K562 (cell line): Measurements from ENCODE around the gene C4A. TPM values are rescaled to one million over a fixed set of nuclear protein-coding genes. Genes with fewer than 3 reads are reported as not detected.

Experiments used
- ATF3 ChIP-seq, 2 experiments: fragments of 450-650 bp in 1 of 2; sonication (generic) in 1 of 2; formaldehyde crosslinking in 1 of 2; IDR thresholded peaks in 1 of 2; conservative IDR thresholded peaks in 1 of 2; 2 replicates each; pipeline versions ENCODE4 v1.6.1 to v1.8.1; 2016 to 2023; ENCODE audit warnings: mild to moderate bottlenecking in 2 of 2, moderate library complexity in 2 of 2, inconsistent platforms in 1 of 2, missing genetic modification reagents in 1 of 2
- CBFA2T3 ChIP-seq: fragments of 450-650 bp; IDR thresholded peaks from 2 replicates; pipeline ENCODE4 v1.6.1; 2017
- FOXK2 ChIP-seq, 2 experiments: fragments of 450-650 bp; IDR thresholded peaks in 1 of 2; conservative IDR thresholded peaks in 1 of 2; 2 replicates each; pipeline ENCODE4 v1.6.1; 2016; ENCODE audit warnings: low read depth in 2 of 2, mild to moderate bottlenecking in 1 of 2
- GABPA ChIP-seq: fragments of 200-800 bp; sonication (Bioruptor generic); conservative IDR thresholded peaks from 2 replicates; pipeline ENCODE4 v1.6.1; 2016; ENCODE audit warnings: low read depth, missing genetic modification characterization, missing compliant biosample characterization
- GABPB2 ChIP-seq: fragments of 250-450 bp; sonication (Bioruptor Pico); conservative IDR thresholded peaks from 2 replicates; pipeline ENCODE4 v1.5.1; 2021; ENCODE audit warnings: mild to moderate bottlenecking
- RBM39 ChIP-seq: fragments of 200-400 bp; formaldehyde crosslinking; optimal IDR thresholded peaks from 2 replicates; pipeline ENCODE3; 2018; ENCODE audit warnings: low read depth, low read length
- TBL1XR1 ChIP-seq, 2 experiments: IDR thresholded peaks; 2 replicates each; pipeline ENCODE4 v1.6.1; 2012; ENCODE audit warnings: improper control_type of control experiment in 2 of 2, low read length in 2 of 2, mild to moderate bottlenecking in 1 of 2
- polyA plus RNA-seq, 8 experiments: library from polyadenylated mRNA; depleted of rRNA in 4 of 8; stranded (reverse) in 5 of 8; unstranded in 3 of 8; fragments of >200 nt; fragmentation: Nextera tagmentation in 2 of 8; fragmentation: Illumina TruSeq in 1 of 8; extraction: Ambion mirVana in 2 of 8; extraction: Trizol in 1 of 8; gene quantifications; 2 replicates each; pipeline versions ENCODE4 v1.2.1 to v1.2.3, GENCODE V29; 2011 to 2014; ENCODE audit warnings: inconsistent platforms in 1 of 8, missing spikeins in 1 of 8
- total RNA-seq, 7 experiments: library from RNA; depleted of rRNA in 6 of 7; stranded (reverse); fragments of >200 nt in 6 of 7; fragmentation: Illumina TruSeq in 2 of 7; extraction: Trizol in 2 of 7; gene quantifications; 2 replicates each; pipeline versions ENCODE4 v1.2.1 to v1.2.3, GENCODE V29; 2011 to 2021; ENCODE audit warnings: low replicate concordance in 1 of 7
- TF ChIP-seq, protein P1 (sequence below), 2 experiments: fragments of 450-650 bp in 1 of 2; sonication (generic) in 1 of 2; formaldehyde crosslinking in 1 of 2; IDR thresholded peaks; 2 replicates each; pipeline versions ENCODE4 v1.7.1 to v1.9.0; 2016 to 2022; ENCODE audit warnings: inconsistent platforms in 1 of 2, mild to moderate bottlenecking in 1 of 2, missing genetic modification reagents in 1 of 2
- TF ChIP-seq, protein P2 (sequence below), 2 experiments: fragments of 450-650 bp; IDR thresholded peaks; 2 replicates each; pipeline ENCODE4 v1.6.1; 2018; ENCODE audit warnings: mild to moderate bottlenecking in 2 of 2, low read depth in 1 of 2; ENCODE audit not compliant: partially characterized antibody in 2 of 2

Gene C4A
- total and polyA plus RNA-seq, 9 of the 15 experiments (the other 6 are each of a cell fraction or from before 2014, with no cell fraction given): 0.27 to 7.6 (median 5.0) TPM

- TF ChIP-seq, protein P1, sequence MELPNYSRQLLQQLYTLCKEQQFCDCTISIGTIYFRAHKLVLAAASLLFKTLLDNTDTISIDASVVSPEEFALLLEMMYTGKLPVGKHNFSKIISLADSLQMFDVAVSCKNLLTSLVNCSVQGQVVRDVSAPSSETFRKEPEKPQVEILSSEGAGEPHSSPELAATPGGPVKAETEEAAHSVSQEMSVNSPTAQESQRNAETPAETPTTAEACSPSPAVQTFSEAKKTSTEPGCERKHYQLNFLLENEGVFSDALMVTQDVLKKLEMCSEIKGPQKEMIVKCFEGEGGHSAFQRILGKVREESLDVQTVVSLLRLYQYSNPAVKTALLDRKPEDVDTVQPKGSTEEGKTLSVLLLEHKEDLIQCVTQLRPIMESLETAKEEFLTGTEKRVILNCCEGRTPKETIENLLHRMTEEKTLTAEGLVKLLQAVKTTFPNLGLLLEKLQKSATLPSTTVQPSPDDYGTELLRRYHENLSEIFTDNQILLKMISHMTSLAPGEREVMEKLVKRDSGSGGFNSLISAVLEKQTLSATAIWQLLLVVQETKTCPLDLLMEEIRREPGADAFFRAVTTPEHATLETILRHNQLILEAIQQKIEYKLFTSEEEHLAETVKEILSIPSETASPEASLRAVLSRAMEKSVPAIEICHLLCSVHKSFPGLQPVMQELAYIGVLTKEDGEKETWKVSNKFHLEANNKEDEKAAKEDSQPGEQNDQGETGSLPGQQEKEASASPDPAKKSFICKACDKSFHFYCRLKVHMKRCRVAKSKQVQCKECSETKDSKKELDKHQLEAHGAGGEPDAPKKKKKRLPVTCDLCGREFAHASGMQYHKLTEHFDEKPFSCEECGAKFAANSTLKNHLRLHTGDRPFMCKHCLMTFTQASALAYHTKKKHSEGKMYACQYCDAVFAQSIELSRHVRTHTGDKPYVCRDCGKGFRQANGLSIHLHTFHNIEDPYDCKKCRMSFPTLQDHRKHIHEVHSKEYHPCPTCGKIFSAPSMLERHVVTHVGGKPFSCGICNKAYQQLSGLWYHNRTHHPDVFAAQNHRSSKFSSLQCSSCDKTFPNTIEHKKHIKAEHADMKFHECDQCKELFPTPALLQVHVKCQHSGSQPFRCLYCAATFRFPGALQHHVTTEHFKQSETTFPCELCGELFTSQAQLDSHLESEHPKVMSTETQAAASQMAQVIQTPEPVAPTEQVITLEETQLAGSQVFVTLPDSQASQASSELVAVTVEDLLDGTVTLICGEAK (IDR thresholded peaks at IDR 0.05): peak; percentile 98
- TF ChIP-seq, protein P1 (CRISPR knock-in tag; IDR thresholded peaks at IDR 0.05): no peak
- TF ChIP-seq GABPB2 (CRISPR knock-in tag) (0 out of 2 replicates have a peak, but pooled peaks have one; percentile 41), TBL1XR1 (IDR thresholded peaks at IDR 0.05; ENCODE audit: low read length in 2 of 2) (peak in 1 of 2 experiments; percentile 90; a peak in 2 of 4 replicates), ATF3 (IDR thresholded peaks at IDR 0.05) (peak; percentile 100), ATF3 (CRISPR knock-in tag; conservative IDR thresholded peaks at IDR 0.05) (peak; percentile 97), CBFA2T3 (peak; percentile 39), RBM39 (peak; percentile 82), FOXK2 (conservative IDR thresholded peaks at IDR 0.05 in 1 of 2, IDR thresholded peaks at IDR 0.05 in 1 of 2; ENCODE audit: low read depth in 2 of 2) (peak; percentile 93 to 96), GABPA (peak; percentile 99)
- TF ChIP-seq, protein P2, sequence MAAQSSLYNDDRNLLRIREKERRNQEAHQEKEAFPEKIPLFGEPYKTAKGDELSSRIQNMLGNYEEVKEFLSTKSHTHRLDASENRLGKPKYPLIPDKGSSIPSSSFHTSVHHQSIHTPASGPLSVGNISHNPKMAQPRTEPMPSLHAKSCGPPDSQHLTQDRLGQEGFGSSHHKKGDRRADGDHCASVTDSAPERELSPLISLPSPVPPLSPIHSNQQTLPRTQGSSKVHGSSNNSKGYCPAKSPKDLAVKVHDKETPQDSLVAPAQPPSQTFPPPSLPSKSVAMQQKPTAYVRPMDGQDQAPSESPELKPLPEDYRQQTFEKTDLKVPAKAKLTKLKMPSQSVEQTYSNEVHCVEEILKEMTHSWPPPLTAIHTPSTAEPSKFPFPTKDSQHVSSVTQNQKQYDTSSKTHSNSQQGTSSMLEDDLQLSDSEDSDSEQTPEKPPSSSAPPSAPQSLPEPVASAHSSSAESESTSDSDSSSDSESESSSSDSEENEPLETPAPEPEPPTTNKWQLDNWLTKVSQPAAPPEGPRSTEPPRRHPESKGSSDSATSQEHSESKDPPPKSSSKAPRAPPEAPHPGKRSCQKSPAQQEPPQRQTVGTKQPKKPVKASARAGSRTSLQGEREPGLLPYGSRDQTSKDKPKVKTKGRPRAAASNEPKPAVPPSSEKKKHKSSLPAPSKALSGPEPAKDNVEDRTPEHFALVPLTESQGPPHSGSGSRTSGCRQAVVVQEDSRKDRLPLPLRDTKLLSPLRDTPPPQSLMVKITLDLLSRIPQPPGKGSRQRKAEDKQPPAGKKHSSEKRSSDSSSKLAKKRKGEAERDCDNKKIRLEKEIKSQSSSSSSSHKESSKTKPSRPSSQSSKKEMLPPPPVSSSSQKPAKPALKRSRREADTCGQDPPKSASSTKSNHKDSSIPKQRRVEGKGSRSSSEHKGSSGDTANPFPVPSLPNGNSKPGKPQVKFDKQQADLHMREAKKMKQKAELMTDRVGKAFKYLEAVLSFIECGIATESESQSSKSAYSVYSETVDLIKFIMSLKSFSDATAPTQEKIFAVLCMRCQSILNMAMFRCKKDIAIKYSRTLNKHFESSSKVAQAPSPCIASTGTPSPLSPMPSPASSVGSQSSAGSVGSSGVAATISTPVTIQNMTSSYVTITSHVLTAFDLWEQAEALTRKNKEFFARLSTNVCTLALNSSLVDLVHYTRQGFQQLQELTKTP (IDR thresholded peaks at IDR 0.05; ENCODE audit: low read depth in 1 of 2, partially characterized antibody in 2 of 2): peak in 1 of 2 experiments; percentile 76
Observed at GRCh38 chr6:31971993-31972708, 9.7 kb upstream of the C4A start, which contains the start of gene DXO (continued).
